Measurements from ENCODE around the gene TRIP6.

TRIP6 gene

DNA sequence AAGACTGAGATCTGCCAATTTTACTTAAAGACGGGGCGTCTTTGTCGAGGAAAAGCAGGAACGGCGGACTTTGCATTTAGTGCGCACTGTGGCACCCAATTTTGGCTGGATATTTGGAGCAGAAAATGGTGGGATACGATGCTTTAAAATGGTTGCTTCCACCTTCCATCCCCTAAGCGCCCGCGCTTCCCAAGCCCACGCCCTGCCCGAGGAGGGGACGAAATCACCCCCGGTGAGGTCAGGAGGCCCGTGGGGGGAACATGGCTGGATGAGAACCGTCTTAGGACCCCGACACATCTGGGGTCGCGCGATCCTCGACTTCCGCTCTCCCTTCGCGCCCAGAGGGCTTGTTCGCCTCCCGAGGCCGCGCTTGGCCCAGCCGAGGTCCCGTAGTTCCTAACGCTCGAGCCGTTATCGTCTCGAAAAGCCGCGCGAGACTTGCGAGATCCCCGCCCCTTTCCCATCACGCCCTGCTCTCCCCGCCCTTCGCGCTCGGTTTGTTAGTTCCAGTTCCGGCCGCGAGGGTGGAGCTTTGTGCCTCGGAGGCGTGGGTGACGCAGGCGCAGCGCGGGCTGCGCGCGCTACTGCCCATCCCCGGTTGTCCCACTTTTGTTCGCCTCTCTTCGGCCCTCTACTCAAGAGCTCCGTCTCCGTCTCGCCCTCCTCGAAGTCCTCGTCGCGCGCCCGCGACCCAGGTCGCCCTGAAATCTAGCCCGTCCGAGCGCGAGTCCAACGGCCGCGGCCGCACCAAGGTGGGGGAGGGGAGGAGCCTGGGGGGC is 7.6 kb downstream of the TRIP6 start, which contains the start of gene SRRT:
SRRT (plus strand) TSS at position 527 of the 779 bp plus-strand sequence. CDS start 488 bp downstream, outside the sequence.
- peak; percentile 99 to 100 for DNase-seq

GRCh38 chr7:100875356-100875751 is 8.2 kb downstream of the TRIP6 start:
- no peak for DNase-seq

DNA sequence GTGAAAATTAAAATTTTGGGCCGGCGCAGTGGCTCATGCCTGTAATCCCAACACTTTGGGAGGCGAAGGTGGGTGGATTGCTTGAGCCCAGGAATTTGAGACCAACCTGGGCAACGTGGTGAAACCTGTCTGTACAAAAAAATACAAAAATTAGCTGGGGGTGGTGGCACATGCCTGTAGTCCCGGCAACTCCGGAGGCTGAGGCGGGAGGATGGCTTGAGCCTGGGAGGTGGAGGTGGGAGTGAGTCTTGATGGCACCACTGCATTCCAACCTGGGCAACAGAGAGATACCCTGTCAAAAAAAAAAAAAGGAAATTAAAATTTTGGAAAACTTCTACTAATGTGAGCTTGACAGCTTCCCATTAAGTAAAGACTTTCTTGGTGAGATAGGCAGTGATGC is 10.8 kb downstream of the TRIP6 start:
- DNase-seq = no peak

DNA sequence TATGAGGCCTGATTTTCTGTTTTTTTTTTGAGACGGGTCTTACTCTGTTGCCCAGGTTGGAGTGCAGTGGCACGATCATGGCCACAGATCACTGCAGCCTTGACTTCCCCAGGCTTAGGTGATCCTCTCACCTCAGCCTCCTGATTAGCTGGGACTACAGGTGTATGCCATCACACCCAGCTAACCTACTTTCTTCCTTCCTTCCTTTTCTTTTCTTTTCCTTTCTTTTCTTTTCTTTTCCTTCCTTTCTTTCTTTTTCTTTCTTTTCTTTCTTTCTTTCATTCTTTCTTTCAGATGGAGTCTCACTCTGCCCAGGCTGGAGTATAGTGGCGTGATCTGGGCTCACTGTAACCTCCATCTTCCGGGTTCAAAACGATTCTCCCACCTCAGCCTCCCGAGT is 11.5 kb downstream of the TRIP6 start:
- no peak for DNase-seq

DNA sequence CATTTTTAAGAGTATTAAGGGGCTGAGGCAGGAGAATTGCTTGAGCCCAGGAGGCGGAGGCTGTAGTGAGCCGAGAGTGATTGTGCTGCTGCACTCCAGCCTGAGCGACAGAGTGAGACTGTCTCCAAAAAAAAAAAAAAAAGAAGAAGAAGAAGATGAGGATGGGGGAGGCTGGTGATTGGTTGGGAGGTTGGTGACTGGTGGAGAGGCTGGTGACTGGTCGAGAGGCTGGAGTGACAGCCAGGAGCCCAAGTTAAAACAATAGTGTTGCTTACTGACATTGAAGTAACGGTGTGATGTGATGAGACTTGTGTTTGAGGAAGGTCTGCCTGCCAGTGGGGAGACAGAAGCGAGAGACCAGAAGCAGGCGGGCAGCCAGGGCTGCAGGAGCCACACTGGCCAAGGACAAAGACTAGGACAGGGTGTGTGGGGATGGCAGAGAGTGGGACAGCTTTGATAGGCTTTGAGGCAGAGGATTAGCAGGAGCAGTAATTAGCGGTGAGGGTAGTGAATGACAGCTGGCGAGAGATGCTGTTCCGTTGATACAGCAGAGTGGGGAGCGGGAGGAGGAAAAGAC is 12.6 kb downstream of the TRIP6 start:
- no peak for DNase-seq

DNA sequence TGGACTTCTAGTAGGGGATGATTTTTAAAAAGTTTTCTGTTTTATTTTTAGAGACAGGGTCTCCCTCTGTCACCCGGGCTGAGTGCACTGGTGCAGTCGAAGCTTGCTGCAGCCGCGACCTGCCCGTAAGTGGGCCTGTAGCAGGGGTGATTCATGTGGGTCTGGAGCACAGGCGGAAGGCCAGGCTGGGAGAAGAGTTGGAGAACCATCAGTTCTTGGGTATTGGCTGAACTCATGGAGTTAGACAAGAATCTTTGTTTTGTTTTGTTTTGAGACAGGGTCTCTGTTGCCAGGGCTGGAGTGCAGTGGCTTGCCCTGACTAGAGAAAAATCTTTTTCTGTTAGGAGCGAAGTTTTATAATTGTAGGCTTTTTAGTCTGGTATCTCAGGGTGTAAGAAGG is 13.5 kb downstream of the TRIP6 start:
- no peak for DNase-seq

- no peak for DNase-seq
Observed at GRCh38 chr7:100881136-100881535, 13.9 kb downstream of the TRIP6 start.

DNA sequence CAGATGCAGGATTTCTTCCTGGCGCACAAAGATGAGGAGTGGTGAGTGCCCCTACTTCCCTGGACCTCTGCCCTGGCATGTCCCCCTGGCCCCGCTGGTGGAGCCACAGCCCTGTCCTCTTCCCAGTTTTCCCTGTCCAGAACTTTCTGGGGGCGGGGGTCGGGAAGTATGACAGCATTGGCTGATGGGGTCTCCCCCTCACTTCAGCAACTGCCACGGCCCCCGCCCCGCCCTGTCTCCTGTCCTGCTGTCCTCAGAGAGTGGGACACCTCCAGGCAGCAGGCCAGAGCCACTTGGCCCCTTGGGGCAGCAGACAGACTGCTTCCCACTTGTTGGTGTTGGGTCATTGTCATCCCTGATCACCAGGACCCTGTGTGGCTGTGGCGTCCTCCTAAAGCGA is 15.0 kb downstream of the TRIP6 start:
- no peak for DNase-seq

DNA sequence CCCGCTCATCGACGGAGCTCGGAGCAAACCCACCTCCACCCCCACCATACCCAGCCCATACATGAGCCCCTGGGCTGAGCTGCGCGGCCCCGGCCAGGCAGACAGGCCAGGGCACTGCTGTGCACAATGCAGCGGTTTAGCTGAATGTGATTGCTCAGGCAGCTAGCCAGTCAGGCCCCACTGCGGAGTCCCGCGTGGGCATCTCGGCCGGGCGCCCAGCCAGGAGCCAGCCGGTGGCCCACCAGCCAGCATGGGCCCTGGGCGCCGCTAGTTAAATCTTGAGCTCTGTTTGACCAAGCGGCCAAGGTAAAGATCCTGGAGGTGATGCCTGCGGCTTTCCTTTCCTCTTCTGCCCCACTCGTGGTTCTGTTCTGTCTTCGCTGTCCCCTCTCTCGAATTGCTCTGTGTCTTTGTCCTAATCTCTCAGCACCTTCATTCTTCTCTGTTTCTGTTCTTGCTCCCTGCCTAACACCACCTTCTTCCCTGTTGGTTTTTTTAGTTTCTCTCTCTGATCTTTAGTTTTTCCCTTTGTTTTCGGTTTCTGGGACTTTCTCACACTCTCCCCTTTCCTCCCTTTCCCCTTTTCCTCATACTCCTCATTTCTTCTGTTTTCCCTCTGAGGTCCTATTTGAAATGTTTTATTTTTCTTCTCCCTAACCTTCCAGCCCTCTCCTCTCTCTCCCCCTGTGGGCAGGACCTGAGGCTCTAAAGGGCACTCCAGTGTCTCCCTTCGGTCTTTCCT is 15.8 kb downstream of the TRIP6 start:
- no peak for DNase-seq

DNA sequence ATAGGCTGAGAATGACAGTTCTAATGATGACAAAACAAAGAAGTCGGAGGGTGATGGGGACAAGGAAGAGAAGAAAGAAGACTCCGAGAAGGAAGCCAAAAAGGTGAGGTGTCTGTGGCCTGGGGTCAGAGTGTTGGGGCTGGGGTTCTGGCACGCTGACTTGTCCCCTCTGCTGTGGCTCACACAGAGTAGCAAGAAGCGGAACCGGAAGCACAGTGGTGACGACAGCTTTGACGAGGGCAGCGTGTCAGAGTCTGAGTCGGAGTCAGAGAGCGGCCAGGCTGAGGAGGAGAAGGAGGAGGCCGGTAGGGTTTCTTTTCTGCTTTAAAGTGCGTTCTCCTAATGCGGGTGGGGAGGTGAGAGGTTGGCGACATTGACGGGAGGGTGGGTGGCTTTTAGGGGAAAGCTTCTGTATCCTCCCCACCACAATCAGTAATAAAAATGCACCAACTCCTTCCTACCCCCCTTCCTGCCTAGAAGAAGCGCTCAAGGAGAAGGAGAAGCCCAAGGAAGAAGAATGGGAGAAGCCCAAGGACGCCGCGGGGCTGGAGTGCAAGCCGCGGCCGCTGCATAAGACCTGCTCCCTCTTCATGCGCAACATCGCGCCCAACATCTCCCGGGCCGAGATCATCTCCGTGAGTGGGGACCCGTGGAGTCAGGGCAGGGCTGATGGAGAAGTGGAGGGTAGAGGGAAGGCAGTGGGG is 17.7 kb downstream of the TRIP6 start:
- no peak for DNase-seq

DNA sequence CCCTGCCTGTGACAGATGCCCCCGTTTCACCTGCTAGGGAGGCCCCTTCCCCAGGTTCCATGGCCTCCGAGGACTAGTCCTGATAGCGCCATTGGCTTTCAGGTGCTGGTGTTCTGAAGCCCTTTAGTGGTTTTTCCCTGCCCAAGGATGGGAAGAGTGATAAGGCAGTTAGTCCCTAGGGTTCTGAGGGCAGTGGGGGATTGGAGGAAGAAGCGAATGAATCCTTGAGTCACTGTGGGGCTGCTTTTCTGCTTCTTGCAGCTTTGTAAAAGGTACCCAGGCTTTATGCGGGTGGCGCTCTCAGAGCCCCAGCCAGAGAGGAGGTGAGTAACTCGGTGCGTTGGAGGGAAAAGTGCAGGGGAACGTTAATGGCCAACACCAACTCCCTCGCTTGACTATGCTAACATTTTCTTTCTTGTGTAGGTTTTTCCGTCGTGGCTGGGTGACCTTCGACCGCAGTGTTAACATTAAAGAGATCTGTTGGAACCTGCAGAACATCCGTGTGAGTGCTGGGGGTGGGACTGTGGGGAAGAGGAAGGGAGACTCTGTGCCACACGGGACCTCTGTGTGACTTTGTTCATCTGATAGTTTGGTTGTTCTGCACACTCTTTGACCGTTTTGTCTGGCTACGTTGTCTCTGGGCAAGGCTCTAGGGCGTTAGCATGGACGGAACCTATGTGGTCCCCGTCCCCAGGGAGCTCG is 18.4 kb downstream of the TRIP6 start:
- DNase-seq = no peak

- no peak for DNase-seq
Observed at GRCh38 chr7:100886142-100886935, 19.2 kb downstream of the TRIP6 start.

DNA sequence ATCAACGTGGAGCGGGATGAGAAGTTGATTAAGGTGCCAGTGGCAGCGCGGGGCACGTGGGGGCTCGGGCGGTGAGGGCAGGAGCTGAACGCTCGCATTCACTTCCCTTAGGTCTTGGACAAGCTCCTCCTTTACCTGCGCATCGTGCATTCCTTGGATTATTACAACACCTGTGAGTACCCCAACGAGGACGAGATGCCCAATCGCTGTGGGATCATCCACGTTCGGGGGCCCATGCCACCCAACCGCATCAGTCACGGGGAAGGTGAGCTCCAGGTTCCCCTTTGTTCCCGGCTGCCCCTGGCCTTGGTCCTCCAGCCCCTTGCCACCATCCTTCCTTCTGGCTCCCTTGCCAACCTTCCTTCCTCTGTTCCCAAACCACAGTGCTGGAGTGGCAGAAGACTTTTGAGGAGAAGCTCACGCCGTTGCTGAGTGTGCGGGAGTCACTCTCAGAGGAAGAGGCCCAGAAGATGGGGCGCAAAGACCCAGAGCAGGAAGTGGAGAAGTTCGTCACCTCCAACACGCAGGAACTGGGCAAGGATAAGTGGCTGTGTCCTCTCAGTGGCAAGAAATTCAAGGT is 19.8 kb downstream of the TRIP6 start:
- no peak for DNase-seq

DNA sequence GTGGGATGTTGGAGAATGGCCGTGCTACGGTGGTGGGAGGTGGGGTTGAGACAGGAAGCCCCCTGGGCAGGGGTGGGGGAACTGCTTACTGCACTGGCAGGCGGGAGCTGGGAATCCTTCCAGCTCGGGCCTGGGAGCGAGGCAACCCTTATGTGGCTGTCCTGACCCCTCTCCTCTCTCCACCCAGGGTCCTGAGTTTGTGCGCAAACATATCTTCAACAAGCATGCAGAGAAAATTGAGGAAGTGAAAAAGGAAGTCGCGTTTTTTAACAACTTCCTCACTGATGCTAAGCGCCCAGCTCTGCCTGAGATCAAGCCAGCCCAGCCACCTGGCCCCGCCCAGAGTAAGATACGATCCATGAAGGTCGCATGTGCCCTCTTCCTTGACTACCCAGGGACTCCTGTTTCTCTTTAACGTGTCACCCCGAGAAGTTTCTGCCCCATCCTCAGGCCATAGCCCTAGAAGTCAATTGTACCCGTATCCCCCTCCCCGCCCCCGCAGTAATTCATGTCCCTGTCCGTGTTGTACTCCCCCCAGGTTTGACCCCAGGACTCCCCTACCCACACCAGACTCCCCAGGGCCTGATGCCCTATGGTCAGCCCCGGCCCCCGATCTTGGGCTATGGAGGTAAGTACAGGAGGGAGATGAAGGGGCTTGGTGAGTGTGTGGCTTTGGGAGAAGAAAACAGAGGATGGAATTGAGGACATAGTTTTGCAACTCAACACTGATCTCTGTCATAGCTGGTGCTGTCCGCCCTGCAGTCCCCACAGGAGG is 20.5 kb downstream of the TRIP6 start:
- no peak for DNase-seq

GRCh38 chr7:100888291-100888987 is 21.3 kb downstream of the TRIP6 start:
- no peak for DNase-seq

DNA sequence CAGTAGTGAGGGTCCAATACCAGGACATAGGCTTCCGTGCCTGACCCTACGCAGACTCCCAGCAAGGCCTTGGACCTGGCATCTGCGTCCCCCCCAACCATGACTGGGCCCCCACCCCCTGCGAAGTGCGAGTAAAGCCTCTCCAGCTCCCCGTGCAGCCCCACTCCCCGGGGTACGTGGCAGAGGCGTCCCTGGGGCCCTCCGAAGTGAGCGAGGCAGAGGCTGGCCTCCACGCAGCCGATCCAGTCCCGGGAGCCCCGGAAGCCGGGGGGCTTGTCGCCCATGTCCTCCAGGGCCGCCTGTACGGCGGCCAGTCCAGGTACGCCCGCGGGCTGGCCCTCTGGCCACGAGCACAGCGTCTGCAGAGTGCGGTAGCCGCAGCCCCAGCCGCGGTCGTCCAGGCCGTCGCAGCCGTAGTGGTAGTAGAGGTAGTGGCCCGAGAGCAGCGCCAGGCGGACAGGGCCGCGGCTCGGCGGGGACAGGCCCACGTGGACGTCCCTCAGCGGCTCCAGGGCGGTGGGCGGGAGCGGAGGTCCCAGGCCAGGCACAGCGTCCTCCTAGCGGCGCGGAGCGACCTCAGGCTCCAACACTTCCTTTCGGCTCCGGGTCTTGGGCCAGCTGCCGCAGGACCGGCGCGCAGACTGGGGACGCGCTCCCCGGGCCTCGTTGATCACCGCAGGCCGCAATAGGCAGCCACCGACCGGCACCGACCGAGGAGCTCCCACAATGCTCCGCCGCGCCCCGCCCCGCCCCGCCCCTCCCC is 22.0 kb downstream of the TRIP6 start, which contains the start of gene UFSP1:
UFSP1 (minus strand) TSS at position 728 of the 763 bp plus-strand sequence; CDS start at position 284, 444 bp downstream.
- DNase-seq = no peak

DNA sequence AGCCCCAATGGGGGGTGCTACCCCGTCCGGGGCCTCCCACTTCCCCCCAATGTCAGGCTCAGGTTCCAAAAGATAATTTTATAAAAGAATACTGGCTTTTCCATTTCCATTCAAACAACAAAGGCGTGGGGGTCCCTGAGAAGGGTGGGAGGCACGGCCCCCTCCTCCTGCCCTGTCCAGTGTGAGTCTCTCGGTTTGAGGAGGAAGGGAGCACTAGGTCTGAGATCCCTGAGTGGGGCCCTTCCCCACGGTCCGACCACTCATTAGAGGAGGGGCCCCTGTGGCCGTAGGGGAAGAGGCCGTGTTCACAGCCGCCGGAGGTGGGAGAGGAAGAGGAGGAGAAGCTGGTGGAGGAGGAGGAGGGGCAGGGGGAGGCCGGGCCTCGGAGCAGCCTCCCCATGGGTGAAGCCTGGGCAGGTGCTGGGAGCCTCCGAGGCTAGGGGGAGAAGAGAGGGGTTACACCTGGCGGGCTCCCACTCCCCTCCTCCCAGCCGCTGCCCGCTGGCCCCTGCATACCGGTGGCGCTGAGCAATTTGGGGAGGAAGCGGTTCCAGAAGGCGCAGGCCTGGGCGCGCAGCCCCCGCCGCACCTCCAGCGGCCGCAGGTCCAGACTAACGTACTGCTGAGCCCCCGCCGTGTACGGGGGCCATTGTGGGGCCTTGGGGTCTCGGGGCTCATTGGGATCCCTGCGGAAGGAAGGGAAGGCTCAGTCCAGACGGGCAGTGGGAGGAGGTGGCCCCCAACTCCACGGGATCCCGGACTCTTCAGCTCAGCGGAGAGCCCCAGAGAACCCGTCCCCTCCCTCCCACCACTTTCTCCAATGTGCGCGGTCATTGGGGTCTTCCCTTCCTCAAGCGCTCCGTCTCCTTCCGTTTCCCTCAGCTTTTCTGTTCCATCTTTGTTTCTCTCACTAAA is 23.7 kb downstream of the TRIP6 start:
- DNase-seq = no peak
